Measurements from ENCODE around the gene MYO18B. TPM values are rescaled to one million over a fixed set of nuclear protein-coding genes. Genes with fewer than 3 reads are reported as not detected.

Gene MYO18B
- total RNA-seq, 1 donor from 2014 or later = not detected

- no peak overlapping the region for H3K27ac ChIP-seq
- DNase-seq (ENCODE audit: extremely low spot score in 2 of 2) = peak in 1 of 2 donors; percentile 52
- intact Hi-C loops (cut with DNase I) = no loop called here
- H3K9me3 ChIP-seq = no peaks in the 10 kb centered on the region
- H3K27me3 ChIP-seq = no peaks in the 10 kb centered on the region
- H3K4me1 ChIP-seq = no peaks in the 10 kb centered on the region
- H3K4me3 ChIP-seq = no peak overlapping the region
- H3K36me3 ChIP-seq = no peaks in the 10 kb centered on the region
- no peak for TF ChIP-seq CTCF (IDR thresholded peaks at IDR 0.05)
- no peak for TF ChIP-seq POLR2AphosphoS5 (IDR thresholded peaks at IDR 0.05; ENCODE audit: insufficient read depth in 1 of 2, low read depth in 1 of 2)
- no peak for TF ChIP-seq POLR2A (IDR thresholded peaks at IDR 0.05)
These were observed 289.7 kb downstream of the MYO18B start for GRCh38 chr22:26031641-26032040.

GRCh38 chr22:26033071-26033470 is 291.1 kb downstream of the MYO18B start:
- DNase-seq (ENCODE audit: extremely low spot score in 2 of 2) = peak in 1 of 2 donors; percentile 12
- intact Hi-C loops (cut with DNase I) = no loop called here
- Histone ChIP-seq H3K9me3 (no peaks in the 10 kb centered on the region), H3K27me3 (no peaks in the 10 kb centered on the region), H3K4me3 (no peak overlapping the region), H3K36me3 (no peaks in the 10 kb centered on the region), H3K4me1 (no peaks in the 10 kb centered on the region), H3K27ac (no peak overlapping the region)
- TF ChIP-seq CTCF (IDR thresholded peaks at IDR 0.05) (no peak), POLR2A (IDR thresholded peaks at IDR 0.05) (no peak), POLR2AphosphoS5 (IDR thresholded peaks at IDR 0.05; ENCODE audit: insufficient read depth in 1 of 2, low read depth in 1 of 2) (no peak)

- no peak for DNase-seq (ENCODE audit: extremely low spot score in 2 of 2)
- Histone ChIP-seq H3K36me3 (no peaks in the 10 kb centered on the region), H3K27ac (no peak overlapping the region), H3K4me3 (no peak overlapping the region), H3K27me3 (no peaks in the 10 kb centered on the region), H3K9me3 (no peaks in the 10 kb centered on the region), H3K4me1 (no peaks in the 10 kb centered on the region)
- TF ChIP-seq POLR2A (IDR thresholded peaks at IDR 0.05) (no peak), POLR2AphosphoS5 (IDR thresholded peaks at IDR 0.05; ENCODE audit: insufficient read depth in 1 of 2, low read depth in 1 of 2) (no peak), CTCF (IDR thresholded peaks at IDR 0.05) (no peak)
- intact Hi-C loops (cut with DNase I) = no loop called here
These were observed 291.6 kb downstream of the MYO18B start for GRCh38 chr22:26033586-26033985.

GRCh38 chr22:26035523-26035922 is 293.5 kb downstream of the MYO18B start:
- Histone ChIP-seq H3K4me3 (no peak overlapping the region), H3K9me3 (no peaks in the 10 kb centered on the region), H3K36me3 (no peaks in the 10 kb centered on the region), H3K27me3 (no peaks in the 10 kb centered on the region), H3K4me1 (no peaks in the 10 kb centered on the region), H3K27ac (no peak overlapping the region)
- peak in 1 of 2 donors; percentile 16 for DNase-seq (ENCODE audit: extremely low spot score in 2 of 2)
- TF ChIP-seq POLR2A (IDR thresholded peaks at IDR 0.05) (no peak), CTCF (IDR thresholded peaks at IDR 0.05) (no peak), POLR2AphosphoS5 (IDR thresholded peaks at IDR 0.05; ENCODE audit: insufficient read depth in 1 of 2, low read depth in 1 of 2) (no peak)
- intact Hi-C loops (cut with DNase I) = no loop called here

- Histone ChIP-seq H3K36me3 (no peaks in the 10 kb centered on the region), H3K27me3 (no peaks in the 10 kb centered on the region), H3K27ac (no peak overlapping the region), H3K9me3 (no peaks in the 10 kb centered on the region), H3K4me1 (no peaks in the 10 kb centered on the region), H3K4me3 (no peak overlapping the region)
- TF ChIP-seq POLR2AphosphoS5 (IDR thresholded peaks at IDR 0.05; ENCODE audit: insufficient read depth in 1 of 2, low read depth in 1 of 2) (no peak), CTCF (IDR thresholded peaks at IDR 0.05) (no peak), POLR2A (IDR thresholded peaks at IDR 0.05) (no peak)
- DNase-seq (ENCODE audit: extremely low spot score in 2 of 2) = no peak
- intact Hi-C loops (cut with DNase I) = no loop called here
These were observed 296.4 kb downstream of the MYO18B start for GRCh38 chr22:26038365-26038764.

Data from vagina (tissue), 2 donors.